ENCODE data around the gene KHK.

The KHK gene

DNA sequence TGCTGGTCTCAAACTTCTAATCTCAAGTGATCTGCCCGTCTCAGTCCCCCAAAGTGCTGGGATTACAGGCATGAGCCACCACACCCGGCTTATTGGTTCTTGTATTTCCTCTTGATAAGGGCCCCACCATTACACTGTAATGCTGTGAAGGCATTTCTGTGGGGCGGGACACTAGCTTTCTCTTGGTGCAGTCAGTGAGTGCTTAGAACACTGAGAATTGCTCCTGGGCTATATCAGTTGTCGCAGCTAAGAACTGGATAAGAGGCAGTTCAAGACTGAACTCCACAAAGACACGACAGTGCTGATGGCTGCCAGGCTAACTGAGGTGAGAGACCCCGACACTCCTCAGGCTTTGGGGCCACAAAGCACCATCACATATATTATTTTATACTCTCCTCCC, 2.1 kb downstream of the KHK start:
- no peak for DNase-seq (ENCODE audit: extremely low read depth, low read depth)
- TF ChIP-seq, protein P1, sequence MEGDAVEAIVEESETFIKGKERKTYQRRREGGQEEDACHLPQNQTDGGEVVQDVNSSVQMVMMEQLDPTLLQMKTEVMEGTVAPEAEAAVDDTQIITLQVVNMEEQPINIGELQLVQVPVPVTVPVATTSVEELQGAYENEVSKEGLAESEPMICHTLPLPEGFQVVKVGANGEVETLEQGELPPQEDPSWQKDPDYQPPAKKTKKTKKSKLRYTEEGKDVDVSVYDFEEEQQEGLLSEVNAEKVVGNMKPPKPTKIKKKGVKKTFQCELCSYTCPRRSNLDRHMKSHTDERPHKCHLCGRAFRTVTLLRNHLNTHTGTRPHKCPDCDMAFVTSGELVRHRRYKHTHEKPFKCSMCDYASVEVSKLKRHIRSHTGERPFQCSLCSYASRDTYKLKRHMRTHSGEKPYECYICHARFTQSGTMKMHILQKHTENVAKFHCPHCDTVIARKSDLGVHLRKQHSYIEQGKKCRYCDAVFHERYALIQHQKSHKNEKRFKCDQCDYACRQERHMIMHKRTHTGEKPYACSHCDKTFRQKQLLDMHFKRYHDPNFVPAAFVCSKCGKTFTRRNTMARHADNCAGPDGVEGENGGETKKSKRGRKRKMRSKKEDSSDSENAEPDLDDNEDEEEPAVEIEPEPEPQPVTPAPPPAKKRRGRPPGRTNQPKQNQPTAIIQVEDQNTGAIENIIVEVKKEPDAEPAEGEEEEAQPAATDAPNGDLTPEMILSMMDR (IDR thresholded peaks at IDR 0.05; ENCODE audit: low read depth, low read length): no peak

DNA sequence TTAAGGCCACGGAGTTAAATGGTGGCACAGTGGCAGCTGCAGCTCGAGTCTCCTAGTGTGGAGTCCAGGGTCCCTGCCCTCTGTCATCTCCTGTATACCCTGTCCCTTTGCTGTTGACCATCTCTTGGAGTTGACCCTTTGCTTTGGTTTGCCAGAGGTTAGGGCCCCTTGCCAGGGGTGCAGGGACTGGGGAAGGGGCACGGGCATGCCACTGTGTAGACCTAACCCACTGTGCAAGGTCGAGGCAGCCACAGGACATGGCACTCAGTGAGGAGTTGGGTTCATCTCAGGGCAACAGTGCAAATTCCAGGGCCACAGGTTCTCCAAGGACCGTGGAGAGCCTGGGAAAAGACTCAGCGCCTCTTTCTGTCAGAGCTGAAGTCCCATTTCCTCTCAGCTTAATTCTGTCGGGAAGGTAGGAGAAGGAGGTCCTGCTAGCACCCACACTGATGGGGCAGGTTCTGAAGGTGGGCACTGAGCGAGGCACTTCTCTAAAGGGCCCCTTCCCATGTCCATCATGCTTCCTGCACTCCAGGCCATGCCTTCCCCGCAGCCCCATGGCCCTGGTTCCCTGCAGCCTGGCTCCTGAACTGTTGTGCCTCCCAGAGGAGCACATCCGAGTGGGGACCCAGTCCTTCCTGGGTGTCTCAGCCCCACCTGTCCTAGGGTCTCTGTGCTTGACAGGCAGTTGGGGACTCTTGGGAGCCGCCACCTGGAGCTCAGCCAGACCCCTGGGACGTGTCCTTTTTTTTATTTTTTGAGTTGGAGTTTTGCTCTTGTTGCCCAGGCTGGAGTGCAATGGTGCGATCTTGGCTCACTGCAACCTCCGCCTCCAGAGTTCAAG, 2.8 kb downstream of the KHK start:
- TF ChIP-seq, protein P1 (IDR thresholded peaks at IDR 0.05; ENCODE audit: low read depth, low read length): no peak
- DNase-seq (ENCODE audit: extremely low read depth, low read depth): no peak

DNA sequence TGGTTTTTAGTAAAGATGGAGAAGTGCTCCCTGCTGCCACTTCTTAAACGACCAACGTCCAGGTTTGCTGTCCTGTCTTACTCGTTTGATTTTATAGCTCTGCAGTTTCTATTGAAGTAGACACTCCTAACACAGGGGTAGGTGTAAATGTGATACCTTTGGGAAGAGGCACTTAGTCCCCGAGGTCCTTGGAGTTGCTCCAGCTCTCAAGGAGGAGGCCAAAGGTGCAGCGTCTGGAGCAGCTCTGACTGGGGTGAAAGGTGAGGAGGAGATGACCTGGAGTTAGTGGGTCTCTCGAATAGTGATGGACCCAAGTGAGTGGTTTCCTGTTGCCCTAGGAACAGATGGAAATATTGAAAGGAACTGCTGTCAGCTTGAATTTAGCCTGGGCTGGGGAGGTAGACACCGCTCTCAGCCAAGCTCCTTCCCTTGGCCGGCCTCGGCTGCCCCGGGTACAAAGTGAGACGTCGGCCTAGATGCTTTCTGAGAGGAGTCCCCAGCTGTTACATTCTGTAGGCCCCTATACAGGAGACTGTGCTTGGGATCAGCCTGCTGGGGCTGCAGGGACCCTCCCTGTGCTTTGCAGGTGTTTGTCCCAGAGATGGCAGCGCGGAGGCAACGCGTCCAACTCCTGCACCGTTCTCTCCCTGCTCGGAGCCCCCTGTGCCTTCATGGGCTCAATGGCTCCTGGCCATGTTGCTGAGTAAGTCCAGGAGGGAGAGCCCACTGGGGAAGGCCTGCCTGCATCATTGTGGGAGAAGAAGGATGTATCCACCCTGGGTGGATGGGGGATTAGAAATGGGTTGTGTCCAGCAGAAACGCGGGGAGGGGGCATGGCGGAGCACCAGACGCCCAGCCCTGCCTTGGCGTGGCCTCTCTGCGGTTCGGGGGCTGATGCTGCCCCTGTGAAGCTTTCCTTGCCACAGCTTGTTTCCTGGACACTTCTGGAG, 5.4 kb downstream of the KHK start:
- TF ChIP-seq, protein P1 (IDR thresholded peaks at IDR 0.05; ENCODE audit: low read depth, low read length): no peak
- DNase-seq (ENCODE audit: extremely low read depth, low read depth): no peak

DNA sequence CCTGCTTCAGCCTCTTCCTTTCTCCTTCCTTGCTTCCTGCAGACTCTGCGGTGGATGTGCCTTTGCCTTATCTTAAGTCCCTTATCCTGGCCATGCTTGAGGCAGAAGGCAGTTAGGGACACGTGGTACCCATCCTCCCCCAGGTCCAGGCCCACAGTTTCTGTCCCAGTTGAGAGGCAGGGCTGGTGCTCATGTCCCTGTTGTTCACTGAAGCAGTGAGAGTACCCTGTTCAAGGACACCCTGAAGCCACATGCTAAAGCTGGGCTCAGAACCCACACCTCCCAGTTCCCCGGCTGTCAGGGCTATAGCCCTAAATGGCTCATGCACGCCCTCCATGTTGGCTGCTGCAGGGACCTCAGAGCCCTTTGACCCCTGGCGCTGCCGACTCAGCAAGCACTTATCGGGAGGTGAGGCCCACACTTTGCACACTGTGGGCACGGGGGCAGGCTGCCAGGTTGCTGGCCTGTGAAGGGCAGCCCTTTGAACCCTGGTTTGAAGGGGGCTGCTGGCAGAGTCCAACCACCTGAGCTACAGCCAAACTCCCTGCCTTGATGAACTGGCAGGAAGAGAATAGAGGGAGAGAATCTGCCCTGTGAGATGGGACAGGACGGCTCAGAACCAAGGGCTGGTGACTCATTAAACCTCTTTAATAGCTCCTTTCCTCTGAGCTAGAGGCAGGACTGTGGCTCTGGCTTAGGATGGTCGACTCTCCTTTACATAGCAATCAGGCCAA, 6.3 kb downstream of the KHK start:
- DNase-seq (ENCODE audit: extremely low read depth, low read depth): no peak

DNA sequence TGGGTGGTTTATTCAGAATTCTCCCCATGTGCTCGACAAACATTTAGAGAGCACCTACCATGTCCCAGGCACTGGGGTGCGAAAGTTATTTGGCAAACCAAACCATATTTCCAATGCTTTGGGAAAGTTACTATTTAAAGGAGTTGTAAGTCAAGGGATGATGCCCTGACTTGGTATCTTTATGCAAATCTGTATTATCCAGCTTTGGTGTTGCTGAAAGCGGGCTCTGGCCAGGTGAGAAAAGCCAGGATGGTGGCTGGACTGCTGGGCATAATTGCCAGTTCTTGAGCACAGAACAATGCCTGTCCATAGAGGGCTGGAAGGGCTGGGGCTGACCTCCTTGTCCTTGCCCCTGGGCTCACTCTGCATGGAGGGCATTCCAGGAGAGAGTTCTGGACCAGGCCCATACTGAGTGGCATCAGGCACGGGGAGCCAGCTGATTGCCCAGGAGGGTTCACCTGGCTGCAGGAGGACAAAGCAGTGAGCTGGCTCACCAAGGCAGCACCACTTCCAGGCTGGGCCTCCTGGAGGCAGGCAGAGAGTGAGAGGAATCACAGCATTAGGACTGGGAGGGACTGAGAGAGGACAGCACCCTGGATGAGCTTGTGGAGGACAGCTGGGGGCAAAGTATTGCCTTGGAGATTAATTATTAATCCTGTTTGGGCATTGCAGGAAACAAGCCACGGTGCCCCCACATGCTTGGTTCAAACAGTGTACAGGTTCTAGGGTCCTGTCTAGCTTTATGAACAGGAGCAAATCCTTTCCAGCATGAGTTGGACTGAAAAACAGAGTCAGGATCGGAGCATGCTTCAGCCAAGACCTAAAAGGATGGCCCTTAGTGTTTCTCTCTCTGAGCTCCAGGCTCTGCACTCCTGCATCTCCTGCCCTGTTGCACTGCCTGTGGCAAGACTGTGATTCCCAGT, 7.1 kb downstream of the KHK start:
- DNase-seq (ENCODE audit: extremely low read depth, low read depth): no peak
- TF ChIP-seq, protein P1 (IDR thresholded peaks at IDR 0.05; ENCODE audit: low read depth, low read length): no peak

More for the DNA sequence above, 6.3 kb downstream of the KHK start:
- TF ChIP-seq, protein P1 (IDR thresholded peaks at IDR 0.05; ENCODE audit: low read depth, low read length): no peak

DNA sequence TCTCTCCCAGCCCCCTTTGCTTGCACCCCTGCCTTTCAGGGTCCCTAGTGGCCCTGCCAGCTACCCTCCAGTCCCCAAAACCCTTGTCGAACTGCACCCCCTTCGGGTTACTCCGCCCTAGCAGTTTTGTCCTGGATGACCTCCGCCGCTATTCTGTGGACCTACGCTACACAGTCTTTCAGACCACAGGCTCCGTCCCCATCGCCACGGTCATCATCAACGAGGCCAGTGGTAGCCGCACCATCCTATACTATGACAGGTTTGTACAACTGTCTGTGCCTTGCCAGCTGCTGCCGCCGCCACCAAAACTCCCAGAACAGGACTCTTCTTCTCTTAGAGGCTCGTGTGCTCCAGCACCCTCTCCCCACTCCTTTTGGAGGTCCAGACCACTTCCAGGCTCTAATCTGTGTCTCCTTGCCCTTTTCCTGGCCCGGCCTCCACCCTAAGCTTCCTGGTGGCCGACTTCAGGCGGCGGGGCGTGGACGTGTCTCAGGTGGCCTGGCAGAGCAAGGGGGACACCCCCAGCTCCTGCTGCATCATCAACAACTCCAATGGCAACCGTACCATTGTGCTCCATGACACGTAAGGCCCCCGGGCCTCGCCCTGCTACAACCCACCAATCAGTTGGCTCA, 7.9 kb downstream of the KHK start:
- TF ChIP-seq, protein P1 (IDR thresholded peaks at IDR 0.05; ENCODE audit: low read depth, low read length): no peak
- no peak for DNase-seq (ENCODE audit: extremely low read depth, low read depth)
